Measurements from ENCODE around the gene POLN.
"Not testable (repeated sequence)": the region's sequence is repeated elsewhere in the genome, so short reads cannot be mapped to it uniquely, and the experiment has no call there.

The POLN gene

GRCh38 chr4:2251795-2252529, 10.0 kb upstream of the POLN start:
- DNase-seq (ENCODE audit: low read depth): no peak

- no peak for DNase-seq (ENCODE audit: low read depth)
These were observed 9.3 kb upstream of the POLN start for GRCh38 chr4:2251073-2251794.

- DNase-seq (ENCODE audit: low read depth): no peak
These were observed 8.6 kb upstream of the POLN start for GRCh38 chr4:2250357-2251072.

GRCh38 chr4:2249526-2250356, 7.8 kb upstream of the POLN start:
- no peak for DNase-seq (ENCODE audit: low read depth)

GRCh38 chr4:2248821-2249261, 6.9 kb upstream of the POLN start:
- DNase-seq (ENCODE audit: low read depth): no peak

GRCh38 chr4:2248044-2248780, 6.3 kb upstream of the POLN start:
- no peak for DNase-seq (ENCODE audit: low read depth)

- no peak for DNase-seq (ENCODE audit: low read depth)
These were observed 5.5 kb upstream of the POLN start for GRCh38 chr4:2247128-2248043.

- no peak for DNase-seq (ENCODE audit: low read depth)
These were observed 4.6 kb upstream of the POLN start for GRCh38 chr4:2246384-2247127.

- no peak for DNase-seq (ENCODE audit: low read depth)
These were observed 3.9 kb upstream of the POLN start for GRCh38 chr4:2245787-2246275.

GRCh38 chr4:2245057-2245786, 3.3 kb upstream of the POLN start:
- DNase-seq (ENCODE audit: low read depth): no peak

- peak; percentile 56 for DNase-seq (ENCODE audit: low read depth)
These were observed 1.9 kb upstream of the POLN start for GRCh38 chr4:2243681-2244380.

- peak; percentile 15 for DNase-seq (ENCODE audit: low read depth)
These were observed 918 bp downstream of the POLN start for GRCh38 chr4:2241003-2241402.

GRCh38 chr4:2236944-2237666, 4.8 kb downstream of the POLN start:
- no peak for DNase-seq (ENCODE audit: low read depth)

GRCh38 chr4:2231082-2231481, 10.8 kb downstream of the POLN start:
- DNase-seq (ENCODE audit: low read depth): no peak

GRCh38 chr4:2226261-2226660, 15.7 kb downstream of the POLN start:
- no peak for DNase-seq (ENCODE audit: low read depth)

- DNase-seq (ENCODE audit: low read depth): no peak
These were observed 19.1 kb downstream of the POLN start for GRCh38 chr4:2222838-2223237.

GRCh38 chr4:2221378-2221777, 20.5 kb downstream of the POLN start:
- not testable (repeated sequence) for DNase-seq (ENCODE audit: low read depth)

Data from ELR (cell line).